ENCODE measurements around the gene RWDD1.
"Not testable (repeated sequence)": the region's sequence is repeated elsewhere in the genome, so short reads cannot be mapped to it uniquely, and the experiment has no call there.

Gene RWDD1

GRCh38 chr6:116586738-116587137 lies 15.4 kb downstream of the RWDD1 start:
- DNase-seq (ENCODE audit: low read depth) = no peak
- no peak for TF ChIP-seq CTCF (conservative IDR thresholded peaks at IDR 0.05; ENCODE audit: control insufficient read depth, insufficient read depth, low read depth, low read length)

DNA sequence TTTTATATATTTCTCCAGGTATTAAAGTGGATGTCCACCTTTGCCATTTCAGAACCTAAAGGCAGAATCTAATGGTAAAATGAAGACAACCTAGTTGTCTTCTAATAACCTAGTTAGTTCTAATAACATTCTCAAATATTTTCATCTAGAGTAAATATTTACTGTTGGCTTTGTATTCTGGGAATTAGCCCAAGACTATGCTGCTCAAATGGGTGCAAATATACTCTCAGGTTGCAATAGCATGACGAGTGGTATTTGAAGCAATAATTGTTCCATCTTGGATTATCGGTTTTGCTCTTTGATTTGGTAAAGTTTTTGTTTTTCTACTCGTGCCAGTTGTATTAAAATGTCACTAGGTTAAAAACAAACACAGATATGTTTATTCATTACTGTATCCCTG lies 23.9 kb downstream of the RWDD1 start:
- DNase-seq (ENCODE audit: low read depth) = no peak
- H3K4me3 ChIP-seq (ENCODE audit: control insufficient read depth, low read depth, low read length) = no peak overlapping the region
- TF ChIP-seq CTCF (conservative IDR thresholded peaks at IDR 0.05; ENCODE audit: control insufficient read depth, insufficient read depth, low read depth, low read length) = no peak

More at GRCh38 chr6:116586738-116587137, 15.4 kb downstream of the RWDD1 start:
- H3K4me3 ChIP-seq (ENCODE audit: control insufficient read depth, low read depth, low read length) = no peak overlapping the region

GRCh38 chr6:116596815-116597214 lies 25.5 kb downstream of the RWDD1 start:
- H3K4me3 ChIP-seq (ENCODE audit: control insufficient read depth, low read depth, low read length) = no peak overlapping the region
- no peak for TF ChIP-seq CTCF (conservative IDR thresholded peaks at IDR 0.05; ENCODE audit: control insufficient read depth, insufficient read depth, low read depth, low read length)
- DNase-seq (ENCODE audit: low read depth) = peak; percentile 29

- H3K4me3 ChIP-seq (ENCODE audit: control insufficient read depth, low read depth, low read length) = not testable (repeated sequence)
Measured at GRCh38 chr6:116603916-116604315, 32.6 kb downstream of the RWDD1 start.

GRCh38 chr6:116604868-116605267 lies 33.6 kb downstream of the RWDD1 start:
- DNase-seq (ENCODE audit: low read depth); H3K4me3 ChIP-seq (ENCODE audit: control insufficient read depth, low read depth, low read length): not testable (repeated sequence)

More at GRCh38 chr6:116603916-116604315, 32.6 kb downstream of the RWDD1 start:
- not testable (repeated sequence) for DNase-seq (ENCODE audit: low read depth)

- no peak overlapping the region for H3K4me3 ChIP-seq (ENCODE audit: control insufficient read depth, low read depth, low read length)
- no peak for TF ChIP-seq CTCF (conservative IDR thresholded peaks at IDR 0.05; ENCODE audit: control insufficient read depth, insufficient read depth, low read depth, low read length)
- DNase-seq (ENCODE audit: low read depth) = no peak
Measured at GRCh38 chr6:116605935-116606334, 34.6 kb downstream of the RWDD1 start.

DNA sequence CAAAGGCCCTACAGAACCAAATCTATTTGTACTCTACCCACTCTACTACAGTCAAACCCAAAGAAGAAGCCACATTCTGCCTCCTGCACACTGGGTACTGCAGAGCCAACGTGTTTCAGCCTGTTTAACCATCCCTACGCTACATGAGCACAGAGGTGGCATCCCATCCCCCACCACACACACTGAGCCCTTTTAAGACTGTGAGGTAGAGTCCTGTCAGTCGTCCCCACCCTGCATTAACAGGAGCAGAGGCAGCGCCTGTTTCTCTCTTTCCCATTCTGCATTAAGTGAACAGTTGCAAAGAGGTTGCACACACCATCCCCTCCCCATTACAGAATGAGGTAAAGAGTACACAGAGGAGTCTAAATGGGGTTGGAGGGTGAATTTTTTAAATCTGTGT lies 39.8 kb downstream of the RWDD1 start:
- no peak for DNase-seq (ENCODE audit: low read depth)

More for the DNA sequence above, 39.8 kb downstream of the RWDD1 start:
- no peak overlapping the region for H3K4me3 ChIP-seq (ENCODE audit: control insufficient read depth, low read depth, low read length)
- no peak for TF ChIP-seq CTCF (conservative IDR thresholded peaks at IDR 0.05; ENCODE audit: control insufficient read depth, insufficient read depth, low read depth, low read length)

Data from fibroblast of mammary gland (primary cell).